ENCODE data around the gene OAS2. TPM values are rescaled to one million over a fixed set of nuclear protein-coding genes. Genes with fewer than 3 reads are reported as not detected.

Gene OAS2
- total and polyA plus RNA-seq, 2 donors (not counting 1 experiment from before 2014, with no cell fraction given), result 31.6 to 59.3 TPM

GRCh38 chr12:113040722-113041171 is 62.4 kb downstream of the OAS2 start:
- Mint-ChIP-seq H3K4me1 (no peaks in the 10 kb centered on the region), H3K9me3 (ENCODE audit: insufficient read depth) (no peaks in the 10 kb centered on the region), H3K27ac (no peak overlapping the region), H3K27me3 (peaks cover 5% of the 10 kb centered on the region), H3K4me3 (no peak overlapping the region)
- POLR2A ChIA-PET, result no interaction called here
- no peak for TF ChIP-seq EZH2 (IDR thresholded peaks at IDR 0.05; ENCODE audit: borderline replicate concordance, insufficient read depth, low read depth, low read length, poor library complexity, severe bottlenecking)
- TF ChIP-seq CTCF (IDR thresholded peaks at IDR 0.05), result no peak
- H3K27me3 ChIP-seq (replicated peaks in 1 of 4; ENCODE audit: control extremely low read depth in 1 of 4, control insufficient read depth in 3 of 4, insufficient read depth in 4 of 4, low read length in 3 of 4), result no peaks in the 10 kb centered on the region
- intact Hi-C loops (cut with micrococcal nuclease), result no loop called here
- DNase-seq (no peak), ATAC-seq (ENCODE audit: low read depth) (no peak)
- no peak overlapping the region for H3K4me2 ChIP-seq (replicated peaks; ENCODE audit: low read depth, low read length, poor library complexity, severe bottlenecking)
- H2AFZ ChIP-seq (ENCODE audit: insufficient read depth, low read depth, low read length, poor library complexity, severe bottlenecking), result no peak overlapping the region
- CTCF ChIA-PET, result interaction anchor here (0.8 to 1.3 kb wide), 2 partner anchors 10 to 141 kb away, joined by 3 read pairs; no protein-coding TSS in a partner anchor
- H3K27ac ChIP-seq (ENCODE audit: low read length in 2 of 2), result no peak overlapping the region
- H3K4me1 ChIP-seq (ENCODE audit: control insufficient read depth in 2 of 2, insufficient read depth in 2 of 2, low read length in 2 of 2), result no peaks in the 10 kb centered on the region
- no peak overlapping the region for H3K4me3 ChIP-seq (ENCODE audit: control extremely low read depth in 1 of 5, extremely low read depth in 1 of 5, insufficient read depth in 1 of 5, low read depth in 2 of 5, low read length in 4 of 5)
- no peaks in the 10 kb centered on the region for H3K36me3 ChIP-seq (replicated peaks in 1 of 2; ENCODE audit: control extremely low read depth in 1 of 2, control insufficient read depth in 1 of 2, extremely low read depth in 1 of 2, insufficient read depth in 2 of 2, low read length in 1 of 2)
- no peaks in the 10 kb centered on the region for H3K9me3 ChIP-seq (ENCODE audit: control extremely low read depth in 1 of 3, control insufficient read depth in 2 of 3, insufficient read depth in 1 of 3, low read length in 2 of 3)
- 74% methylated on average over 6 of the region's 7 CpGs for WGBS (ENCODE audit: insufficient coverage)
- no peaks in the 10 kb centered on the region for H4K20me1 ChIP-seq (ENCODE audit: control insufficient read depth, insufficient read depth, low read length, poor library complexity, severe bottlenecking)
- no peaks in the 10 kb centered on the region for H3K79me2 ChIP-seq (ENCODE audit: control insufficient read depth, insufficient read depth, low read length)
- no peak overlapping the region for H3K9ac ChIP-seq (ENCODE audit: low read length)

- Histone ChIP-seq H3K4me3 (ENCODE audit: control extremely low read depth in 1 of 5, extremely low read depth in 1 of 5, insufficient read depth in 1 of 5, low read depth in 2 of 5, low read length in 4 of 5) (no peak overlapping the region), H4K20me1 (ENCODE audit: control insufficient read depth, insufficient read depth, low read length, poor library complexity, severe bottlenecking) (no peaks in the 10 kb centered on the region)
Observed at GRCh38 chr12:113041560-113041959, 63.2 kb downstream of the OAS2 start.

More at GRCh38 chr12:113041560-113041959, 63.2 kb downstream of the OAS2 start:
- no peak overlapping the region for H3K27ac ChIP-seq (ENCODE audit: low read length in 2 of 2)
- no peaks in the 10 kb centered on the region for H3K27me3 ChIP-seq (replicated peaks in 1 of 4; ENCODE audit: control extremely low read depth in 1 of 4, control insufficient read depth in 3 of 4, insufficient read depth in 4 of 4, low read length in 3 of 4)
- H3K4me2 ChIP-seq (replicated peaks; ENCODE audit: low read depth, low read length, poor library complexity, severe bottlenecking), result no peak overlapping the region
- H3K4me1 Mint-ChIP-seq, result no peaks in the 10 kb centered on the region
- H3K79me2 ChIP-seq (ENCODE audit: control insufficient read depth, insufficient read depth, low read length), result no peaks in the 10 kb centered on the region
- H3K27me3 Mint-ChIP-seq, result peaks cover 5% of the 10 kb centered on the region
- WGBS (ENCODE audit: insufficient coverage), result 100% methylated on average over 2 of the region's 7 CpGs
- H2AFZ ChIP-seq (ENCODE audit: insufficient read depth, low read depth, low read length, poor library complexity, severe bottlenecking), result no peak overlapping the region
- intact Hi-C loops (cut with micrococcal nuclease), result no loop called here
- TF ChIP-seq CTCF (IDR thresholded peaks at IDR 0.05) (no peak), EZH2 (IDR thresholded peaks at IDR 0.05; ENCODE audit: borderline replicate concordance, insufficient read depth, low read depth, low read length, poor library complexity, severe bottlenecking) (no peak)
- H3K27ac Mint-ChIP-seq, result no peak overlapping the region
- no peak for DNase-seq
- no peaks in the 10 kb centered on the region for H3K9me3 Mint-ChIP-seq (ENCODE audit: insufficient read depth)
- H3K9me3 ChIP-seq (ENCODE audit: control extremely low read depth in 1 of 3, control insufficient read depth in 2 of 3, insufficient read depth in 1 of 3, low read length in 2 of 3), result no peaks in the 10 kb centered on the region
- H3K4me1 ChIP-seq (ENCODE audit: control insufficient read depth in 2 of 2, insufficient read depth in 2 of 2, low read length in 2 of 2), result no peaks in the 10 kb centered on the region
- H3K36me3 ChIP-seq (replicated peaks in 1 of 2; ENCODE audit: control extremely low read depth in 1 of 2, control insufficient read depth in 1 of 2, extremely low read depth in 1 of 2, insufficient read depth in 2 of 2, low read length in 1 of 2), result no peaks in the 10 kb centered on the region
- no peak overlapping the region for H3K4me3 Mint-ChIP-seq
- no peak for ATAC-seq (ENCODE audit: low read depth)
- H3K9ac ChIP-seq (ENCODE audit: low read length), result no peak overlapping the region
- CTCF ChIA-PET, result interaction anchor here (0.7 kb wide), 1 partner anchor 62 kb away, joined by 3 read pairs; no protein-coding TSS in a partner anchor
- POLR2A ChIA-PET, result no interaction called here
